SU-DHL-6 (cell line): ENCODE measurements around the gene MATCAP1.

Experiments used
- H2AFZ ChIP-seq: fragments of 200-600 bp; sonication (generic); 2 replicates; pipeline ENCODE4 v1.6.1; 2014; ENCODE audit warnings: low read depth, mild to moderate bottlenecking, moderate library complexity, mixed read lengths, antibody characterized with exemption, low read length; ENCODE audit not compliant: severe bottlenecking
- H3F3A ChIP-seq: fragments of 200-600 bp; shearing (Covaris generic); 2 replicates; pipeline ENCODE4 v1.6.0; 2016; ENCODE audit warnings: antibody characterized with exemption, mild to moderate bottlenecking; ENCODE audit not compliant: insufficient read depth
- H3K27ac ChIP-seq: fragments of 200-600 bp; sonication (generic); 2 replicates; pipeline ENCODE4 v1.5.1; 2016; ENCODE audit warnings: low read depth, mild to moderate bottlenecking, low read length, moderate library complexity, mixed read lengths
- H3K27me3 ChIP-seq: fragments of 200-600 bp; sonication (generic), shearing (Covaris generic); 2 replicates; pipeline ENCODE4 v1.6.0; 2014; ENCODE audit warnings: mild to moderate bottlenecking, low read length
- H3K36me3 ChIP-seq: fragments of 200-600 bp; sonication (generic); 2 replicates; pipeline ENCODE4 v1.6.1; 2014; ENCODE audit warnings: mild to moderate bottlenecking, low read length, mixed read lengths
- H3K4me2 ChIP-seq: fragments of 300-600, 200-600 bp; shearing (Covaris generic), sonication (generic); 2 replicates; pipeline ENCODE4 v1.6.0; 2014; ENCODE audit warnings: low read length, low read depth, mild to moderate bottlenecking; ENCODE audit not compliant: poor library complexity, severe bottlenecking
- H3K4me3 ChIP-seq: fragments of 200-600 bp; sonication (generic); 2 replicates; pipeline ENCODE4 v1.5.1; 2014; ENCODE audit warnings: antibody characterized with exemption, low read length, mild to moderate bottlenecking, mixed read lengths; ENCODE audit not compliant: insufficient read depth, poor library complexity, severe bottlenecking
- H3K79me2 ChIP-seq: fragments of 200-600 bp; sonication (generic); 2 replicates; pipeline ENCODE4 v1.6.1; 2014; ENCODE audit warnings: mild to moderate bottlenecking, low read length, moderate library complexity; ENCODE audit not compliant: insufficient read depth
- H3K9ac ChIP-seq: fragments of 200-600 bp; sonication (generic); 2 replicates; pipeline ENCODE4 v1.7.0; 2014; ENCODE audit warnings: mild to moderate bottlenecking, low read length
- H3K9me2 ChIP-seq: fragments of 200-600 bp; sonication (generic); replicated peaks from 2 replicates; pipeline ENCODE4 v1.6.1; 2014; ENCODE audit warnings: low read length; ENCODE audit not compliant: insufficient read depth
- H3K9me3 ChIP-seq: fragments of 200-600 bp; sonication (generic); 2 replicates; pipeline ENCODE4 v1.6.1; 2014; ENCODE audit warnings: low read length, mixed read lengths; ENCODE audit not compliant: insufficient read depth
- H4K20me1 ChIP-seq: fragments of 200-600 bp; sonication (generic); 2 replicates; pipeline ENCODE4 v1.6.1; 2014; ENCODE audit warnings: low read depth, mild to moderate bottlenecking, antibody characterized with exemption, low read length, moderate library complexity, mixed read lengths
- EZH2phosphoT487 ChIP-seq: fragments of 200-600 bp; sonication (generic), shearing (Covaris generic); conservative IDR thresholded peaks from 2 replicates; pipeline ENCODE4 v1.6.1; 2018; ENCODE audit warnings: mild to moderate bottlenecking, antibody characterized with exemption, low read length, moderate library complexity, mixed read lengths
- TF ChIP-seq, protein P1 (sequence below): fragments of 200-600 bp; sonication (generic); IDR thresholded peaks from one replicate; pipeline ENCODE4 v1.5.1; 2017; ENCODE audit warnings: antibody characterized with exemption, mild to moderate bottlenecking, low read length, moderate library complexity; ENCODE audit not compliant: insufficient read depth, poor library complexity, severe bottlenecking

The MATCAP1 gene

DNA sequence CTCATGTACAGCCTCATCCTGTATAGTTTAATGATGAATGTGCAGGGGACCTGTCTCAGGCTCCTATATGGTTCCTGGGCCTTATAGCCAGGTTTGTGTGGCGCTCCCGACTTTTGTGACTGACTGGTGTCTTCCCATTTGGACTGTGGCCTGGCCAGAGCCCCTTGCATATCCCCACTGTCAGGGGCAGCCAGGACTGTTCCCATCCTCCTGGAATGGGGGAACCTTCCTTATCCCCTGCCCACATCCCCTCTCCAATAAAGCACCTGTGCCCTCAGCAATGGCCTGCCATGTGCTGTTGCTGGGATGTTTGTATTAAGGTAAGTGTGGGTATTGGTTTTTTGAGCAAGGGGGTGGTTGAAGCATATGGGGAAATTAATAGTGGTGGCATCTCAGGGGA, 35.5 kb downstream of the MATCAP1 start:
- no peak overlapping the region for H3K4me2 ChIP-seq
- H3K9me3 ChIP-seq = no peaks in the 10 kb centered on the region
- no peaks in the 10 kb centered on the region for H3K36me3 ChIP-seq
- no peak for TF ChIP-seq EZH2phosphoT487
- H4K20me1 ChIP-seq = no peaks in the 10 kb centered on the region
- no peaks in the 10 kb centered on the region for H3K79me2 ChIP-seq
- H3K9ac ChIP-seq = no peak overlapping the region
- no peak overlapping the region for H3K27ac ChIP-seq
- H3K27me3 ChIP-seq = no peaks in the 10 kb centered on the region
- no peak overlapping the region for H3K4me3 ChIP-seq
- H3F3A ChIP-seq = no peaks in the 10 kb centered on the region
- H3K9me2 ChIP-seq = no peaks in the 10 kb centered on the region
- no peak overlapping the region for H2AFZ ChIP-seq

DNA sequence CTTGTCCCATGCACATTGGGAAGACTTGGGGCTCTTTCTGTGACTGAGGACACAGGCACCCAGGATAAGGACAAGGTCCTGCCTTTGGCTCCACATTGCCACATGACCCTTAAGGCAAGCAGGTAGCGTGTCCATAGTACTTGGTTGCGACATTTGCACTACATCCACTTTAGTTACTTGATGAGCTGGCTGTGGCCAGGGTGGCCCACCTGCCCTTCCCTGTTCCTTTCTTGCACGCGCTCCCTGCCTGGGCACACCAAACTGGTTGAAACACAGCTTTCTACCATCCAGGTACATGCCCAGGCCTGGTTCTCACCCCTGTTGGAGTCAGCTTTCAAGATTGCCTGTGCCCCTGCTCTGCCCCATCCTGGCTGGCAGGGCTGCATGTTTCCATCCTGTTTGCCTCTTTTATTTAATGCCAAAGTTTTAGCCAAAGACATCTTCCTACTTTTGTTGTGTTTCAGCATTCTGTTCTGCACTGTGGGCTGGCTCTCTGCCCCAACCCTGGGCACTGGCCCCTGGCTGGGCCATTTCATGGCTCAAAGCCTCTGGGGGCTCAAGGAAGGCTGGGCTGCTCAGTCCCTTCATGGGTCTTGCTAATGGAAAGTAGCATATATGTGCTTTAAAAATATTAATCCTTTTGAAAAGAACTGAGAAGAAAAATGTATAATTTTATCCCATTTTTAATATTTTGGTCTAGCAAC, 36.2 kb downstream of the MATCAP1 start:
- no peaks in the 10 kb centered on the region for H3K36me3 ChIP-seq
- H2AFZ ChIP-seq = no peak overlapping the region
- H3K27ac ChIP-seq = no peak overlapping the region
- no peak overlapping the region for H3K9ac ChIP-seq
- no peaks in the 10 kb centered on the region for H3F3A ChIP-seq
- H3K4me2 ChIP-seq = no peak overlapping the region
- no peaks in the 10 kb centered on the region for H4K20me1 ChIP-seq
- no peaks in the 10 kb centered on the region for H3K27me3 ChIP-seq
- TF ChIP-seq EZH2phosphoT487 = no peak
- TF ChIP-seq, protein P1, sequence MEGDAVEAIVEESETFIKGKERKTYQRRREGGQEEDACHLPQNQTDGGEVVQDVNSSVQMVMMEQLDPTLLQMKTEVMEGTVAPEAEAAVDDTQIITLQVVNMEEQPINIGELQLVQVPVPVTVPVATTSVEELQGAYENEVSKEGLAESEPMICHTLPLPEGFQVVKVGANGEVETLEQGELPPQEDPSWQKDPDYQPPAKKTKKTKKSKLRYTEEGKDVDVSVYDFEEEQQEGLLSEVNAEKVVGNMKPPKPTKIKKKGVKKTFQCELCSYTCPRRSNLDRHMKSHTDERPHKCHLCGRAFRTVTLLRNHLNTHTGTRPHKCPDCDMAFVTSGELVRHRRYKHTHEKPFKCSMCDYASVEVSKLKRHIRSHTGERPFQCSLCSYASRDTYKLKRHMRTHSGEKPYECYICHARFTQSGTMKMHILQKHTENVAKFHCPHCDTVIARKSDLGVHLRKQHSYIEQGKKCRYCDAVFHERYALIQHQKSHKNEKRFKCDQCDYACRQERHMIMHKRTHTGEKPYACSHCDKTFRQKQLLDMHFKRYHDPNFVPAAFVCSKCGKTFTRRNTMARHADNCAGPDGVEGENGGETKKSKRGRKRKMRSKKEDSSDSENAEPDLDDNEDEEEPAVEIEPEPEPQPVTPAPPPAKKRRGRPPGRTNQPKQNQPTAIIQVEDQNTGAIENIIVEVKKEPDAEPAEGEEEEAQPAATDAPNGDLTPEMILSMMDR = no peak
- no peak overlapping the region for H3K4me3 ChIP-seq
- no peaks in the 10 kb centered on the region for H3K9me3 ChIP-seq
- H3K9me2 ChIP-seq = no peaks in the 10 kb centered on the region
- no peaks in the 10 kb centered on the region for H3K79me2 ChIP-seq

DNA sequence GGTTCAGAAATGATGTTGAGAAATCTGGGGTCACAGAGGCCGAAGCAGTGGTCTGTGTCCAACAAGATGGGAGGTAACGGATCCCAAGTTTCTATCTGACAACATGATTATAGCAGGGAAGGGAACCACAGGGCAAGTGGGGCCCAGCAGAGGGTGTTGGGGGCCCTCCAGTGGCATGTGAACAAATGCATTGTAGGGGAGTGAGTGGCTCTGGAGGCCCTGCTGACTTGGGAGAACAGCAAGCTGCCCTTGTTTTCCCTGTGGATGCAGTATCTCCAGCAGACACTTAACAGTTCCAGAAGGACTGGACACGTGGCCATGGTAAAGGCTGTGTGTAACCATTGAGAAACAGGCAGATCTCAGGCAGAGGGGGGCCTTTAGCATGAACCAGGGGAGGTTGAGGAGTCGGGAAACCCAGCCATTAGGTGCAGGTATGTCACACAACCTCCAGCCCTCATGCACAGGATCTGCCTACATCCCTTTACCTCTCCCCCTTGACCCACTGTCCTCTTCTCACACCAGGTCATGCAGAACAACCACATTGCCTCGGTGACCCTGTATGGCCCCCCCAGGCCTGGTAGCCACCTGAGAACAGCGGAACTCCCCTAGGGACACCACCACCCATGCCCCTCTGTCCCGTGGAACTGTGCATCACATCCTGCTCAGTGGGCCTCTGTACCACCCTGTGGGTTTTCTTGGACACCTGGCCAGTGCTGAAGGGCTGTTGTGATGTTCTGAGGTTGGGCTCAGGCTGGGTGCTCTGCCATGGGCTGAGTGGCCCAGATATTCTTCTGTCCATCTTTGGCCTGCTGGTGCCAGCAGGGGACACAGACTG, 37.0 kb downstream of the MATCAP1 start:
- Histone ChIP-seq H3K4me2 (no peak overlapping the region), H3F3A (no peaks in the 10 kb centered on the region), H3K4me3 (no peak overlapping the region), H3K9ac (no peak overlapping the region), H3K9me2 (no peaks in the 10 kb centered on the region), H3K9me3 (no peaks in the 10 kb centered on the region), H3K27ac (no peak overlapping the region), H2AFZ (no peak overlapping the region), H4K20me1 (no peaks in the 10 kb centered on the region), H3K27me3 (no peaks in the 10 kb centered on the region), H3K79me2 (no peaks in the 10 kb centered on the region), H3K36me3 (no peaks in the 10 kb centered on the region)
- no peak for TF ChIP-seq EZH2phosphoT487
- TF ChIP-seq, protein P1 = no peak

DNA sequence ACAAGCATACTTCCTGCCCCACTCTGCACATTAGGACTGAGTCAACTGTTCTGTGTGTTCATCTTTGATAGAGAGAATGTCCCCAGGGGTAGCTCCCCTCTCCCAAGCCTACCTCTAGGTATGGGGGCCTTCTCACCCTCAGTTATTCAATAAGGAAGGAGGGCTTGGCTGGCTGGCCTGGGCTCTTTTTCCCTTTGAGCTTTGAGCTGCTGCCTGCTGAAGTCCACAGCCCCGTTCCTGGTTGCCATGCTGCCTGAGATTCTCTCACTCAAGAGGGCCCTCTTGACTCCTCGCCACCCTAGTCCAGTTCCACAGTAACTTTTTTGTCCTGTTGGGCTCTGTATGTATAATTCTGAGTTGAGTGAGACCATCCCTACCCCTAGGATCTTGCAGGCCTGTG, 38.0 kb downstream of the MATCAP1 start:
- H3K9me2 ChIP-seq = no peaks in the 10 kb centered on the region
- no peak overlapping the region for H3K9ac ChIP-seq
- H3K9me3 ChIP-seq = no peaks in the 10 kb centered on the region
- no peaks in the 10 kb centered on the region for H3F3A ChIP-seq
- no peak overlapping the region for H3K4me2 ChIP-seq
- no peaks in the 10 kb centered on the region for H3K27me3 ChIP-seq
- H3K4me3 ChIP-seq = no peak overlapping the region
- no peak overlapping the region for H2AFZ ChIP-seq
- no peaks in the 10 kb centered on the region for H3K79me2 ChIP-seq
- no peaks in the 10 kb centered on the region for H4K20me1 ChIP-seq
- no peak overlapping the region for H3K27ac ChIP-seq
- H3K36me3 ChIP-seq = no peaks in the 10 kb centered on the region
- TF ChIP-seq, protein P1 = no peak
- no peak for TF ChIP-seq EZH2phosphoT487
